ENCODE results near the gene LRRC49.
"Not testable (repeated sequence)": the region's sequence is repeated elsewhere in the genome, so short reads cannot be mapped to it uniquely, and the experiment has no call there.

LRRC49 gene, protein sequence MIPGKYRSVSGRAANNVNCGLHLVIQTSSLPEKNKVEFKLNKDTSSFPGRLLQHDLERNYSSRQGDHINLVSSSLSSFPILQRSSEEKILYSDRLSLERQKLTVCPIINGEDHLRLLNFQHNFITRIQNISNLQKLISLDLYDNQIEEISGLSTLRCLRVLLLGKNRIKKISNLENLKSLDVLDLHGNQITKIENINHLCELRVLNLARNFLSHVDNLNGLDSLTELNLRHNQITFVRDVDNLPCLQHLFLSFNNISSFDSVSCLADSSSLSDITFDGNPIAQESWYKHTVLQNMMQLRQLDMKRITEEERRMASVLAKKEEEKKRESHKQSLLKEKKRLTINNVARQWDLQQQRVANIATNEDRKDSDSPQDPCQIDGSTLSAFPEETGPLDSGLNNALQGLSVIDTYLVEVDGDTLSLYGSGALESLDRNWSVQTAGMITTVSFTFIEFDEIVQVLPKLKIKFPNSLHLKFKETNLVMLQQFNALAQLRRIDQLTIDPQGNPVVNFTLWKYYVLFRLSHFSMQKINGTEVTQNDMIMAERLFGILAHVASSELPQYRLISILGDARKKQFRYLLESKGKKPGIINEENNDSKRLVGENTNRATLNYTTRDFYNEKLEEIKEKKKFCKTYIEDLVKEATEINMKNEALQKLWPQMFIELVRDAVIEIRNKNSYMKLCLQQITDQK

DNA sequence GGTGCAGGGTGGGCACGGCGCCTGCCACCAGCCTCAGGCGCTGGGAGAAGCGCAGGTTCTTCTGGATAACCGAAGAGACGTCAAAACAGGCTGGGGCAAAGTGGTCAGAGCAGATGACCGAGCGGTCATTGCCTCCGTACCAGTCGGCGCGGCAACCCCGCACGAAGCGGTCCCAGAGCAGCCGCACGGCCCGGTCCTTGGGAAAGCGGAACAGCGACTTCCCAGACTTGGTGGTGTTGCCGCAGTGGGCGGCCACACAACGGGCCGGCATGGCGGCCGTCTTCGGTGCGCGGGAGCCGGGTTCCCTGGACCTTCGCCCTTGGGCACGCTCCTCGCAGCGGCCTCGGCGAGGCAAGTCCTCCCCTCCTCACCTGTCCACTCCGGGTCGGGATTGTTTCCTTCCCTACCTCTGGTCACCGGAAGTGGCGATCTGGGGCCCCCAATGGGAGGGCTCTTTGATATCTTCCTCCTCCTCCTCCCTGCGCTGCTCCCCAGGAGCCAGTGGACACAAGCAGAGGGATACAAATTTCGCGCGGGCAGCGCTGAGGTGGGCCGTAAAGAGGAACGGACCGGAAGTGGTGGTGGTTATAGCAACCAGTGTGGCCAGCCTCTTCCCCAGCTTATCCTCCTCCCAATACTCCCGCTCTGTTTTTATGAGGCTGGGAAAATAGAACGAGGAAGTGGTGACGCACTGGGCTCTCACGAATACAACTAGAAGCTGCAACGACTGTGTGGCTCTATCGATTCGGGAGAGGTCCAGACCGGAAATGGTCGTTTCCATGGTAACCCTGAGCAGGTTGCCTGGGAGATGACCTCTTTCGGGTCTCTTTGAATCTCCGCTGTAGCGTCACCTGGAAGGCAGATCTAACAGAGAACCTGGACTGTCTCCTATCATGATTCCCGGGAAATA lies at the start of gene LRRC49, which contains the start of gene THAP10:
TSS of gene LRRC49 (plus strand) at position 825 of the 910 bp plus-strand sequence. CDS start at position 894, 69 bp downstream.
TSS of gene THAP10 (minus strand) at position 432 of the 910 bp plus-strand sequence. CDS start at position 271, 161 bp downstream.
- DNase-seq (ENCODE audit: low read depth in 2 of 2, low spot score in 1 of 2), result no peak

DNA sequence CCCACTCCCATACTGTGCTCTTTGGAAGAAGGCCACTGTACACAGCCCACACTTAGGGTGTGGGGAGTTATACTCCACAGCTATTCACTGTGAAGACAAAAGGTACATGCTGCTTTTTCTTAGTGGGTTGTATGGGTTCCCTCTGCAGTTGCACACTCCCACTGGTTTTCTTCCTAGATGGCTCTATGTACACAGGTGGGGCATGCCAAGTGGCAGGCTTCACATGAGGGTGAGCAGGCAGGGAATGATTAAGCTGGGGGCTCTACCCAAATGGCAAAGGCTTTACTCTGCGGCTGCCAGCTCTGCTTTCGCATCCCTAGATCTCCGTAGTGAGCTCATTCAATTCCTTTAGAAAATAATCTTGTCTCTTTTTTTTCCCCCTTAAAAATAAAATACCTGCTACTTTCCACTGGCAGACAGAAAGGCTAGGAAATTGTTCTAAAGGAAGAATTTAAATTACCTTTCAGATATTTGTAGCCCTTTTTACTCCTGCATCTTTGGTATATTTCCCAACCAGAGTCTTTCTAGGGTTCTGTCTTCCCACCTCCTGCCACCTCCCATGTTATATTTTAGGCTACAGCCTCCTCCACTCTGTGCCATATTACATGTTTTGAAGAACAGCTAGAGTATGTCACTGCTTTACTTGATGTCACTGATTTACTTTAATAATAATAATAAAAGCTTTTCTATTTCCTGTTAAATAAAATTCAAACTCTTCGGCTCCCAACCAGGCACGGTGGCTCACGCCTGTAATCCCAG lies 46.8 kb upstream of the LRRC49 start:
- DNase-seq (ENCODE audit: low read depth in 2 of 2, low spot score in 1 of 2), result no peak

DNA sequence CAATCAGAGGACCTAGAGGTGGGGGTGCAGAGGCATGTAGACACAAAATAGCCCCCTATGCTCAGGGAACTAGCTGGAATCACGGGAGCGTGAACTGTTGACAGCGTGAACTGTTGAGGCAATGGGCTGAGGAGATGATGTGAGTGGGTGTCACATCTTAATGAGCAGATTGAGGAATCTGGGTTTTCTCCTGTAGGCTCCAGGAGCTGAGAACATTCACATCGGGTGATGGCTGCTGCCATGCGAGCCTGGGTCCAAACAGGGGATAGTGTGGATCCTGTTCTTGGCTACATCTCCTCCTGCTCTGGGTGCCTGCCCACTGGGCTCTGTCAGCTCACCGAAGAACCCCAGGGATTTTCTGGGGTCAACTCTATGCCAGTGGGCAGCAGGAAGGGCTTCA lies 40.7 kb upstream of the LRRC49 start:
- no peak for DNase-seq (ENCODE audit: low read depth in 2 of 2, low spot score in 1 of 2)

DNA sequence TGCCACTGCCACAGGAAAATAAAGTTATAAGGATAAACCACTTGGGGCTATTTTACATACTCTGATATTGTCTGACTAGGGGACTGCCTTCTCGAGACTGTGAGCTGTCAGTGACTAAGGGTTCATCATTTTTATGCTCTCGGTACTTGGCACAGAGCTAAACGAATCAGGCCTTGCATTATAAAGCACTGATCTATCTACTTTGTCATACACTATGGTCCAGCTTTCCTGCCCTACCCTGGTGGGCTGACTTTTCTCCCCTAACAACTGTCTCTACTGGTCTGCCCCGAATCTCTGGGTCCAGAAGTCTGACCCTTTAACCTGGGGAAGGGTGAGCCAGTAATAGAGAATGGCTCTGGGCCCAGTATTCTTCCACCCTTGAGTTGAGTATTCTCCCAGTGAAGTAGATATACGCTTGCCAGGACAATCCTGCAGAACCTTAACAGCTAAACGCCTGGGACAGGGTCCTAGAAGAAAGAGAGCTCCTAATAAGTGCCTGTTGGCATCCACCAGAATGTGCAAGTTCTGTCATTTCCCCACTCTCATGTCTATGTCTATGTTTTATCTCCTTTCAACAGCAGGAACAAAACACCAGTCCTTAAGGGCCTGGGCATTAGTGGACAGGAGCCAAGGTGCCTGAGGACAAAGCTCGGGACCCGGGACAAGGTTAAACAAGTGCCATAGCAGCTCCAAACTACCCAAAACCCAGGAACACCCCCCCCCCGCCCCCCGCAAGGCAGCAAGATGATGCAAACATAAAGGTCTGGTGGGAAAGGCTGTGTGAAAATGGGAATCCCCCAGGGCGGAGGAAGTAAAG lies 39.9 kb upstream of the LRRC49 start:
- DNase-seq (ENCODE audit: low read depth in 2 of 2, low spot score in 1 of 2), result no peak

DNA sequence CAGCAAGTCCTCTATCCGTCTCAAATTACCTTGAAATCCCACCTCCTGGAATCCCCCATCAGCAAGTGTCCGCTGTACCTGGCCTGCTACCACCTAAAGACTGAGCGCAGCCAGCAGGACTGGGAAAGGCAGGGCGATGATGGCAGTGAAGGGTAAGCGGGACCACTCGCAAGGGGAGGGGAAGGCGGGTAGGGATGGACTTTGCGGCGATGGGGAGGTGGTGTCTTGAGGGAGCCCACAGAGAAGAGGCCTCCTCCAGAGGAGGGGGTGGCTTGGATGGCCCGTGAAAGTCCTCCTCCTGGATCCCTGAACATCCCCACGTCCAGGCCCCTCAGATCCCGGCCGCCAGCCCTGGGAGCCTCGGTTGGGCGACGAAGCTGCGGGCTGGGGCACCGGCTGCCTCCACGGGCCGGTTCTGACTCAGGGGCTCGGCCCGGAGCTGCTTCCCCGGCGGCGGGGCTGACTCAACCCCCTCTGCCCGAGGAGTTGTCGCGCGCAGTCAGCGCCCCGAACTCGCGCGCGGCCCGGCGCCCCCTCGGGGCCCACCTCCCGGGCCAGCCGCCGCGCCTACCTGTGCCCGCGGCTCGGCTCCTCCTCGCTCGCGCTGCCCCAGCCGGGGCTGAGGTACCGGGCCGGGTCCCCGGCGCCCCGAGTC lies 39.2 kb upstream of the LRRC49 start:
- DNase-seq (ENCODE audit: low read depth in 2 of 2, low spot score in 1 of 2), result no peak

DNA sequence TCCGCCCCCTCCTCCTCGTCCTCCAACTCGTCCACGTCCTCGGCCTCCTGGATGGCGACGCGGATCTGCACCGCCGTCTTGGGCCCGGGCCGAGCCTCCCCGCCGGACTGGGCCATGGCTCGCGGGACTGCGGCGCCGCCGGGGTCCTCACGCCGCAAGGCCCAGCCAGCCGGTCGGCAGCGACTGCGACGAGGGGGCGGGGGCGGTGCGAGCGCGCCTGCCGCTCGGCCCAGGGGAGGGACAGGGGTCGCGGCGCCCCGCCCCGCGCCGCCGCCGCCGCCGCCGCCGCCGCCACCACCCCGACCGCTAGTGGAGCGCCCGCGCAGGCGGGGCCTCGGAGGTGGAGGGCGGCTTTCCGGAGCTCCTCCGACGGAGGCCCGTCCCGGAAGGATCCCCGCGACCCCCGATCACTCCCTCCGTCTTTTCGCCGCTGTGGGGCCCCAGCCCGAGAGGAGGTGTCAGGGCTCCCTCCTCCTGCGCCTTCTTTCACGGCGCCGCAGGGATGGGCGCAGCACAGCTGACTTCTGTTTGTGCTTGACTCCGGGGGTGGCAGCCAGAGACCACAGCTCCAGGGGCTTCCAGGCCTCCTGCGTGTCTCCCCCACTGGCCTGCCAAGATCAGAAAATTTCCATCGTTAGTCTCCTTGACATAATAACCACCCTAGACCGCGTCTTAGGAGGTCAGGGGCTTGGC lies 38.5 kb upstream of the LRRC49 start, which contains the start of gene LARP6:
TSS of gene LARP6 (minus strand) at position 185 of the 693 bp plus-strand sequence. CDS start at position 116, 69 bp downstream.
- DNase-seq (ENCODE audit: low read depth in 2 of 2, low spot score in 1 of 2), result no peak

DNA sequence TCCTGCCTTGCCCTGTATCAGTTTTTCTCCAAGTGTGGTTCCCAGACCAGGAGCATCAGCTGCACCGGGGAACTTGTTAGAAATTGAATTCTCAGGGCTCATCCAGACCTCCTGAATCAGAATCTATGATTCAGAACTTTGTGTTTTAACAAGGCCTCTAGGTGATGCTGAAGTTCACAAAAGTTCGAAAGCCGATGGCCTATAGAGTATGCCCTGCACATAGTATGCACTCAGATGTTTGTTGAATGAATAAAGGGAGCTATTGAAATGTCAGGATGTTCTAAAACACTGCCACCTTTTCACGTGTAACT lies 38.0 kb upstream of the LRRC49 start:
- DNase-seq (ENCODE audit: low read depth in 2 of 2, low spot score in 1 of 2), result no peak

DNA sequence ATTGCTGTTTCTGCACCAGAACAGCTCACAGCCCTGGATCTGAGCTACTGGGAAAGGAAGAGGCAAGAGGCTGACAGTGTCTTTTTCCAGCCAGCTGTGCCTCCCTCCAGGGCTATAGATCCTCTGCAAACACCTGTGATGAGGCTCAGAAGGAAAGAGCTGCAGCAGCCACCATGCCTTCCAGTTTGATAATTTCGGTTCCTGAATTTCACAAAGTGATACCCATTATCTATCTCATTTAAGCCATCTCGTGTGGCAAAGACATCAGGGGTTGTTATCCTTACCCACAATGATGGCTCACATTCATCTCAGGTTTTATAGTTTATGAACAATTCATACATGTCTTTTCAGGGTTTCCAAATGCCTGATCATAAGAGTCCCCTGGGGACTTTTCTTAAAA lies 36.9 kb upstream of the LRRC49 start:
- DNase-seq (ENCODE audit: low read depth in 2 of 2, low spot score in 1 of 2), result no peak

DNA sequence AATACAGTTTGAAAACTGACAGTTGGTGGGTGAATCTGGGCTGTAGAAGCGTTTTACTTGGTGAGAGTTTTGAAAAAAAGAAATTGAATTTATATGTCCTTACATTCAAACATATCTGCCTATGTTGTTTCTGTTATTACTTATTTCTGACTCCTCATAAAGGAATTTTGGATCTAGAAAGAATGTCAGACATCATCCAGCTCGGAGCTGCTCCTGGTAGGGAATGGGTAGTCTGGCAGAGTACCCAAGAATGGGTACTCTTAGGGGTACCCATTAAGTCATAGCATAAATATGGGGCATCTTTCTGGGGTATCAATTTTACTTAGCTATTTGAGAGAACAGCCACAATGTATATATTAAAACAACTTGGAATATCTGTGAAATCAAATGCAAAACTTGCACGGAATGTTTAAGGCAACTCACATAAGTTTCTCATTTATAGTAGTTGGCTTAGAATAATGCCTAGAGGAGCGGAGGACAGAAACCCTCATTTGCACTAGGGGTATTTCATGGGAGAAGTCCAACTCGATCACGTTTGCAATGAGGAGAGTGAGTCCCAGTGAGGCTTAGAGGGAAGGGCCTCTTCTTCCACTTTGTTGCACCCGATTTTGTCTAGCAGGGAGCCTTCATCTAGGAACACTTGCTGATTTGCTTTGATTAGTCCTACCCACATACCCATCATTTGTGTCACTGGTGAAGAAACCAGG lies 36.3 kb upstream of the LRRC49 start:
- no peak for DNase-seq (ENCODE audit: low read depth in 2 of 2, low spot score in 1 of 2)

DNA sequence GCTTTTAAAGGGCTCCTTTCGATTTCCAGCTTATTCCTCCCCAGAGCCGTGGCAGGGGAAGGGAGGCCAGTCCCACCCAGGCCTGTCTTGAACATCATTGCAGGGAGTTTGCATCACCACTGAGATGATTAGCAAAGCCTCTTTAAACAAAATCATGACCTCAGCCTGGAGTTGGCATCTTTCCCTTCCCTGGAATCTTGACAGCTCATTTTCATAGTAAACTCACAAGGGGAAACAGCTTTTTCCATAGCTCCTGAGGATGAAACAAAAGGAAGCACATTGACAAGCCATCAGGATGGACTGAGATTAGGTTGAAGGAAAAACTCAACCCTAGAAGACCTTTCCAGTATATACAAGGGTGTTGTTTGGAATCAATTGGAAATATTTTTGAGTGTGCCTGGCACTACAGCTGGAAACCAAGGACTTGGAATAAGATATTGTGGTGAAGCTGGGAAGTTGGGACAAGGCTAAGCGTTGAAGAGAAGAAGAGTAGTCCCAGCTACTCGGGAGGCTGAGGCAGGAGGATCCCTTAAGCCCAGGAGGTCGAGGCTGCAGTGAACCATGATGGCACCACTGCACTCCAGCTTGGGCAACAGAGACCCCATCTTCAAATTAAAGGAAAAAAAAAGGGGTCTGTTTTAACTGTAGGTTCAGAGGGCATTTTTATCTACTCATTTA lies 35.6 kb upstream of the LRRC49 start:
- no peak for DNase-seq (ENCODE audit: low read depth in 2 of 2, low spot score in 1 of 2)

DNA sequence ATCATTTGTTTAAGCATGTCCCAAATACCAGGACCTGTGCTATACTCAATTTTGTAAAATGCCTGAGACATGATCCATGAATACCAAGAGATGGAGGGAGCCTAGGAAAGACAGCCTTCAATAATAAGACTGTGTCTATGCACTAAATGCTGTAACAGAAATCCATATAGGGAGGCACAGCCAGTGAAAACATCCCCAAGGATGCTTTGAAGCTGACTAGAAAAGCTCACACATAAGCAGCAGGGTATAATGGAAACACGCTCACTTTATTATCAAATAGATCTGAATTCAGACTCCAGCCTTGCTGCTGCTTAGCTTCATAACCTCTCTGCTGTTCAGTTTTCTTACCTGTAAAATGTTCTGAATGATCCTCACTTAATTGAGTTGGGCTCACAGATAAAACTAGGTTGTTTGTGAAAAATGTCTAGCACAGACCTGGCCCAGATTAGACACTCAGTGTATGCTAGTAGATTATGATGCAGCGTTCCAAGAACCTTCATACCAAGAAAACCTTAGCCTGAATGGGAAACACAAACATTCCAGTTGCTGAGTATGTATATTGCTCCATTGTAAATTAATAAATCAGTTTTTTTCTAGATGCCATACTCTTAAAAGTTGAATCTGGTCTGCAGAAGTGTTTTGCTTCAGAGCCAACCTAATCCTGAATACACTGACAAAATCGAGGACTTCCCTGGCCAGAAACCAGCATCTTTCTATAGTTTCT lies 34.9 kb upstream of the LRRC49 start:
- DNase-seq (ENCODE audit: low read depth in 2 of 2, low spot score in 1 of 2), result no peak

DNA sequence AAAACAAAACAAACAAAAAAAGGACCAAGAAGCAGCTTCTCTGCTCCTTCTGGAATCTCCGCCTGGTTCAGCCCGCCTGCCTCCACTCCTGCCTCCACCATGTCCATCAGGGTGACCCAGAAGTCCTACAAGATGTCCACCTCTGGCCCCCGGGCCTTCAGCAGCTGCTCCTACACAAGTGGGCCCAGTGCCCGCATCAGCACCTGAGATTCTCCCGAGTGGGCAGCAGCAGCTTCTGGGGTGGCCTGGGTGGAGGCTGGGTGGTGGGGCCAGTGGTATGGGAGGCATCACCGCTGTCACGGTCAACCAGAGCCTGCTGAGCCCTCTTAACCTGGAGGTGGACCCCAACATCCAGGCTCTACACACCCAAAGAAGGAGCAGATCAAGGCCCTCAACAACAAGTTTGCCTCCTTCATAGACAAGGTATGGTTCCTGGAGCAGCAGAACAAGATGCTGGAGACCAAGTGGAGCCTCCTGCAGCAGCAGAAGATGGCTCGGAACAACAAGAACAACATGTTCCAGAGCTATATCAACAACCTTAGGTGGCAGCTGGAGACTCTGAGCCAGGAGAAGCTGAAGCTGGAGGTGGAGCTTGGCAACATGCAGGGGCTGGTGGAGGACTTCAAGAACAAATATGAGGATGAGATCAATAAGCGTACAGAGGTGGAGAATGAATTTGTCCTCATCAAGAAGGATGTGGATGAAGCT lies 33.9 kb upstream of the LRRC49 start:
- not testable (repeated sequence) for DNase-seq (ENCODE audit: low read depth in 2 of 2, low spot score in 1 of 2)

DNA sequence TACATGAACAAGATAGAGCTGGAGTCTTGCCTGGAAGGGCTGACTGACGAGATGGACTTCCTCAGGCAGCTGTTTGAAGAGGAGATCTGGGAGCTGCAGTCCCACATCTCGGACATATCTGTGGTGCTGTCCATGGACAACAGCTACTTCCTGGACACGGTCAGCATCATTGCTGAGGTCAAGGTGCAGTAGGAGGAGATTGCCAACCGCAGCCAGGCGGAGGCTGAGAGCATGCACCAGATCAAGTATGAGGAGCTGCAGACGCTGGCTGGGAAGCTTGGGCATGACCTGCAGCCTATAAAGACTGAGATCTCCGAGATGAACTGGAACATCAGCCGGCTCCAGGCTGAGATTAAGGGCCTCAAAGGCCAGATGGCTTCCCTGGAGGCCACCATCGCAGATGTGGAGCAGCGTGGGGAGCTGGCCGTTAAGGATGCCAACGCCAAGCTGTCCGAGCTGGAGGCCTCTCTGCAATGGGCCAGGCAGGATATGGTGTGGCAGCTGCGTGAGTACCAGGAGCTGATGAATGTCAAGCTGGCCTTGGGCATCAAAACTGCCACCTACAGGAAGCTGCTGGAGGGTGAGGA lies 33.2 kb upstream of the LRRC49 start:
- no peak for DNase-seq (ENCODE audit: low read depth in 2 of 2, low spot score in 1 of 2)

DNA sequence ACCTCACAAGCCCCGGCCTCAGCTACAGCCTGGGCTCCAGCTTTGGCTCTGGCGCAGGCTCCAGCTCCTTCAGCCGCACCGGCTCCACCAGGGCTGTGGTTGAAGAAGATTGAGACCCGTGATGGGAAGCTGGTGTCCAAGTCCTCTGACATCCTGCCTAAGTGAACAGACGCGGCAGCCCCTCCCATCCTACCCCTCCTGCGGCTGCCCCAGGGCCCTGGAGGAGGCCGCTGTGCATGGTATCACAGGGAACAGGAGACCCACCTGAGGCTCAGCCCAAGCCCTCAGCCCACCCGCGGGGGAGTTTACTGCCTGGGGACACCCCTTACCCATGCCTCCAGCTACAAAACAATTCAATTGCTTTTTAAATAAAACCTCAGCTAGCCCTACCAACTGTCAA lies 32.6 kb upstream of the LRRC49 start:
- no peak for DNase-seq (ENCODE audit: low read depth in 2 of 2, low spot score in 1 of 2)

DNA sequence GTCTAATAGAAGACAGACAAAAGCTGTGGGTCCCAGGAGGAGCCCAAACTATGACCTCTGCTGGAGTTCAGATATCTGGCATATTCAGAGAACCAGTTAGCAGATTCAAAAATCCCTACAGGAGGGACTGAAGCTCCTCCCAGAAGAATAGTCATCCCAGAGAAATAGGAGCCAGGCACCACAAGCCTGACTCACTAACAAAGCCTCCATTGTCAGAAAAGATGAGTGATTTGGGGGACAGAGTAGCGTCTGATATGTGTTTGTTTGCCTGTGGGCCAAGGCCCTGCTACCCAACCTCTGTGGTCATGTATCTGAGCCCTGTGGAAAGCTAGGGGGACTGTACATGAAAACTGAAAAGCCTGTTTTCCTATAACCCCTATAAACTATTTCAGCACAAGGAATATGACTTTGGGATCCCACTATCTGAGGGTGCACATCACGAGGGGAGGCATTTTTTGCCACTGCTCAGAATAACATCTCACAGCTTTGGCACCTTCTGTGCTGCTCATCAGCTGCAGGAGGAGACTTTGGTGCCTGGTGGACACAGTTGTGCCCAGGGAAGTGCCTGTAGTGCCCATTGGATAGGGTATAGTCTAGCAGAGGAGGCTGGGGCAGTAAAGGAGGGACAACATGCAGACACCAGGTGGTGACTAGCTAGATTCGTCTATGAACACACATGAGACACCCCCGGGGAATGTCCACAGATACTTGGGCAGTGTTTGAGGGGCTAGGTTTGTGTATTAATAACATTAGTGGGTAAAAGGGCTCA lies 29.0 kb upstream of the LRRC49 start:
- DNase-seq (ENCODE audit: low read depth in 2 of 2, low spot score in 1 of 2), result no peak

Measured in stimulated activated CD8-positive, alpha-beta memory T cell treated with anti-CD3 and anti-CD28 coated beads, Interleukin-4, amount 100 ng/mL, for 4 hours (primary cell).